SK-MEL-5 (cell line): ENCODE results near the gene KIF13A. TPM values are rescaled to one million over a fixed set of nuclear protein-coding genes. Genes with fewer than 3 reads are reported as not detected.
A peak's percentile ranks its signal among the peaks of the same experiment; 100 is the strongest.
"Not testable (repeated sequence)": the region's sequence is repeated elsewhere in the genome, so short reads cannot be mapped to it uniquely, and the experiment has no call there.

Experiments used
- DNase-seq: peaks from one replicate; pipeline ENCODE4 v3.0.0-alpha.2; 2016; ENCODE audit warnings: low read depth, low spot score
- in situ Hi-C: cut with HindIII; loops from 2 replicates; pipeline ENCODE4 v1.10.0; 2016; ENCODE audit warnings: low sequenced_read_pairs, high pct_unique_total_duplicates, low pct_unique_long_range_greater_than_20kb
- total RNA-seq: library from RNA; depleted of rRNA; stranded (reverse); fragments of >200 nt; shearing (Covaris generic); gene quantifications from 2 replicates; pipeline ENCODE4 v1.2.3, GENCODE V29; 2014

The KIF13A gene
- total RNA-seq, 1 experiment from 2014 or later, result 44.6 TPM

GRCh38 chr6:17816921-17817611 lies 170.4 kb downstream of the KIF13A start:
- peak; percentile 25 for DNase-seq
- in situ Hi-C loops, result no loop called here

- no peak for DNase-seq
- in situ Hi-C loops, result no loop called here
Observed at GRCh38 chr6:17813542-17813941, 173.9 kb downstream of the KIF13A start.

- DNase-seq, result no peak
- in situ Hi-C loops, result no loop called here
Observed at GRCh38 chr6:17812311-17812710, 175.1 kb downstream of the KIF13A start.

GRCh38 chr6:17808609-17809008 lies 178.8 kb downstream of the KIF13A start:
- no peak for DNase-seq
- in situ Hi-C loops, result no loop called here

- in situ Hi-C loops, DNase-seq: not testable (repeated sequence)
Observed at GRCh38 chr6:17807431-17807830, 180.0 kb downstream of the KIF13A start.

- in situ Hi-C loops, result no loop called here
- DNase-seq, result no peak
Observed at GRCh38 chr6:17803409-17803808, 184.0 kb downstream of the KIF13A start.

GRCh38 chr6:17798477-17799154 lies 188.8 kb downstream of the KIF13A start:
- in situ Hi-C loops, result loop anchor here (25.0 kb wide), 1 partner anchor 636 kb away; no protein-coding TSS in a partner anchor
- no peak for DNase-seq

- DNase-seq, result no peak
- in situ Hi-C loops, result loop anchor here (25.0 kb wide), 1 partner anchor 628 kb away; no protein-coding TSS in a partner anchor
Observed at GRCh38 chr6:17790489-17790888, 196.9 kb downstream of the KIF13A start.

- no peak for DNase-seq
- in situ Hi-C loops, result loop anchor here (25.0 kb wide), 1 partner anchor 623 kb away; no protein-coding TSS in a partner anchor
Observed at GRCh38 chr6:17785094-17785787, 202.2 kb downstream of the KIF13A start.

GRCh38 chr6:17780061-17780460 lies 207.4 kb downstream of the KIF13A start:
- in situ Hi-C loops, result loop anchor here (25.0 kb wide), 1 partner anchor 618 kb away; no protein-coding TSS in a partner anchor
- no peak for DNase-seq

GRCh38 chr6:17771609-17772008 lies 215.8 kb downstream of the KIF13A start:
- in situ Hi-C loops, result no loop called here

GRCh38 chr6:17768881-17769280 lies 218.6 kb downstream of the KIF13A start:
- in situ Hi-C loops, result no loop called here
- no peak for DNase-seq

More at GRCh38 chr6:17771609-17772008, 215.8 kb downstream of the KIF13A start:
- DNase-seq, result no peak

GRCh38 chr6:17768388-17768787 lies 219.0 kb downstream of the KIF13A start:
- DNase-seq, result no peak
- in situ Hi-C loops, result no loop called here

GRCh38 chr6:17762651-17763050 lies 224.8 kb downstream of the KIF13A start:
- in situ Hi-C loops, result no loop called here
- DNase-seq, result no peak

- no peak for DNase-seq
Observed at GRCh38 chr6:17758119-17758518, 229.3 kb downstream of the KIF13A start.

GRCh38 chr6:17754254-17754653 lies 233.2 kb downstream of the KIF13A start:
- no peak for DNase-seq
- in situ Hi-C loops, result no loop called here

More at GRCh38 chr6:17758119-17758518, 229.3 kb downstream of the KIF13A start:
- in situ Hi-C loops, result no loop called here

GRCh38 chr6:17745324-17745723 lies 242.1 kb downstream of the KIF13A start:
- DNase-seq, in situ Hi-C loops: not testable (repeated sequence)

- in situ Hi-C loops, DNase-seq: not testable (repeated sequence)
Observed at GRCh38 chr6:17744757-17745308, 242.6 kb downstream of the KIF13A start.
